Osteoblast (primary cell): ENCODE results near the gene PYROXD2. TPM values are rescaled to one million over a fixed set of nuclear protein-coding genes. Genes with fewer than 3 reads are reported as not detected.

ENCODE experiments used
- DNase-seq: peaks from one replicate; pipeline ENCODE4 v3.0.0; 2011; ENCODE audit warnings: low spot score, mixed read lengths; ENCODE audit not compliant: insufficient read length; ENCODE audit errors: missing footprints
- H2AFZ ChIP-seq: 2 replicates; pipeline ENCODE4 v1.6.0; 2011; ENCODE audit warnings: mild to moderate bottlenecking, low read length
- H3K27ac ChIP-seq: 2 replicates; pipeline ENCODE4 v1.5.1; 2011; ENCODE audit warnings: mild to moderate bottlenecking, low read depth, low read length, moderate library complexity
- H3K27me3 ChIP-seq: 2 replicates; pipeline ENCODE4 v1.6.0; 2012; ENCODE audit warnings: mild to moderate bottlenecking, control low read depth, inconsistent platforms, low read length, moderate library complexity; ENCODE audit not compliant: insufficient read depth
- H3K36me3 ChIP-seq: 2 replicates; pipeline ENCODE4 v1.5.1; 2011; ENCODE audit warnings: mild to moderate bottlenecking, low read length, control low read depth, moderate library complexity; ENCODE audit not compliant: insufficient read depth
- H3K4me1 ChIP-seq: 2 replicates; pipeline ENCODE4 v1.5.1; 2011; ENCODE audit warnings: mild to moderate bottlenecking, low read length, control low read depth, moderate library complexity; ENCODE audit not compliant: insufficient read depth
- H3K4me2 ChIP-seq: 2 replicates; pipeline ENCODE4 v1.6.0; 2011; ENCODE audit warnings: mild to moderate bottlenecking, low read length; ENCODE audit not compliant: insufficient read depth
- H3K4me3 ChIP-seq: fragments of 200-600 bp; sonication (generic); 3 replicates; pipeline ENCODE4 v1.5.1; 2012; ENCODE audit warnings: mild to moderate bottlenecking, low read length, inconsistent platforms; ENCODE audit not compliant: insufficient read depth
- H3K79me2 ChIP-seq: 2 replicates; pipeline ENCODE4 v1.6.0; 2012; ENCODE audit warnings: mild to moderate bottlenecking, low read length, control low read depth, inconsistent platforms; ENCODE audit not compliant: insufficient read depth
- H3K9me3 ChIP-seq: 2 replicates; pipeline ENCODE4 v1.5.1; 2011; ENCODE audit warnings: low read depth, low read length, control low read depth
- H4K20me1 ChIP-seq: 2 replicates; pipeline ENCODE4 v1.6.0; 2012; ENCODE audit warnings: mild to moderate bottlenecking, low read length, control low read depth; ENCODE audit not compliant: insufficient read depth
- total RNA-seq: library from RNA; depleted of rRNA; stranded (reverse); fragments of >200 nt; gene quantifications from 2 replicates; pipeline ENCODE4 v1.2.3, GENCODE V29; 2012
- TF ChIP-seq, protein P1 (sequence below): IDR thresholded peaks from 2 replicates; pipeline ENCODE4 v1.5.1; 2011; ENCODE audit warnings: mild to moderate bottlenecking, low read depth, low read length, moderate library complexity; ENCODE audit errors: extremely low read depth

The PYROXD2 gene
- total RNA-seq, 1 donor = 11.6 TPM

- peak; percentile 47 for DNase-seq
- Histone ChIP-seq H3K36me3 (peaks cover 12% of the 10 kb centered on the region), H3K4me2 (no peak overlapping the region), H3K27me3 (no peaks in the 10 kb centered on the region), H3K9me3 (no peaks in the 10 kb centered on the region), H3K4me3 (no peak overlapping the region), H3K79me2 (no peaks in the 10 kb centered on the region), H3K27ac (no peak overlapping the region), H2AFZ (no peak overlapping the region), H4K20me1 (no peaks in the 10 kb centered on the region), H3K4me1 (no peaks in the 10 kb centered on the region)
- TF ChIP-seq, protein P1, sequence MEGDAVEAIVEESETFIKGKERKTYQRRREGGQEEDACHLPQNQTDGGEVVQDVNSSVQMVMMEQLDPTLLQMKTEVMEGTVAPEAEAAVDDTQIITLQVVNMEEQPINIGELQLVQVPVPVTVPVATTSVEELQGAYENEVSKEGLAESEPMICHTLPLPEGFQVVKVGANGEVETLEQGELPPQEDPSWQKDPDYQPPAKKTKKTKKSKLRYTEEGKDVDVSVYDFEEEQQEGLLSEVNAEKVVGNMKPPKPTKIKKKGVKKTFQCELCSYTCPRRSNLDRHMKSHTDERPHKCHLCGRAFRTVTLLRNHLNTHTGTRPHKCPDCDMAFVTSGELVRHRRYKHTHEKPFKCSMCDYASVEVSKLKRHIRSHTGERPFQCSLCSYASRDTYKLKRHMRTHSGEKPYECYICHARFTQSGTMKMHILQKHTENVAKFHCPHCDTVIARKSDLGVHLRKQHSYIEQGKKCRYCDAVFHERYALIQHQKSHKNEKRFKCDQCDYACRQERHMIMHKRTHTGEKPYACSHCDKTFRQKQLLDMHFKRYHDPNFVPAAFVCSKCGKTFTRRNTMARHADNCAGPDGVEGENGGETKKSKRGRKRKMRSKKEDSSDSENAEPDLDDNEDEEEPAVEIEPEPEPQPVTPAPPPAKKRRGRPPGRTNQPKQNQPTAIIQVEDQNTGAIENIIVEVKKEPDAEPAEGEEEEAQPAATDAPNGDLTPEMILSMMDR = no peak
Observed at GRCh38 chr10:98424295-98425254, 9.6 kb upstream of the PYROXD2 start.

GRCh38 chr10:98423691-98424120 lies 8.7 kb upstream of the PYROXD2 start:
- peak; percentile 58 for DNase-seq
- H3K79me2 ChIP-seq = no peaks in the 10 kb centered on the region
- no peaks in the 10 kb centered on the region for H3K9me3 ChIP-seq
- H4K20me1 ChIP-seq = no peaks in the 10 kb centered on the region
- H3K27ac ChIP-seq = no peak overlapping the region
- H3K36me3 ChIP-seq = peaks cover 10% of the 10 kb centered on the region
- no peaks in the 10 kb centered on the region for H3K27me3 ChIP-seq
- H3K4me2 ChIP-seq = no peak overlapping the region
- TF ChIP-seq, protein P1 = no peak
- no peaks in the 10 kb centered on the region for H3K4me1 ChIP-seq
- no peak overlapping the region for H2AFZ ChIP-seq
- H3K4me3 ChIP-seq = no peak overlapping the region

- no peak overlapping the region for H2AFZ ChIP-seq
- no peaks in the 10 kb centered on the region for H3K27me3 ChIP-seq
- TF ChIP-seq, protein P1 = no peak
- no peaks in the 10 kb centered on the region for H3K79me2 ChIP-seq
- no peak overlapping the region for H3K27ac ChIP-seq
- H3K4me2 ChIP-seq = no peak overlapping the region
- no peaks in the 10 kb centered on the region for H3K4me1 ChIP-seq
- peaks cover 17% of the 10 kb centered on the region for H3K36me3 ChIP-seq
- no peaks in the 10 kb centered on the region for H4K20me1 ChIP-seq
- peak; percentile 78 for DNase-seq
- no peaks in the 10 kb centered on the region for H3K9me3 ChIP-seq
- no peak overlapping the region for H3K4me3 ChIP-seq
Observed at GRCh38 chr10:98422182-98422581, 7.2 kb upstream of the PYROXD2 start.

DNA sequence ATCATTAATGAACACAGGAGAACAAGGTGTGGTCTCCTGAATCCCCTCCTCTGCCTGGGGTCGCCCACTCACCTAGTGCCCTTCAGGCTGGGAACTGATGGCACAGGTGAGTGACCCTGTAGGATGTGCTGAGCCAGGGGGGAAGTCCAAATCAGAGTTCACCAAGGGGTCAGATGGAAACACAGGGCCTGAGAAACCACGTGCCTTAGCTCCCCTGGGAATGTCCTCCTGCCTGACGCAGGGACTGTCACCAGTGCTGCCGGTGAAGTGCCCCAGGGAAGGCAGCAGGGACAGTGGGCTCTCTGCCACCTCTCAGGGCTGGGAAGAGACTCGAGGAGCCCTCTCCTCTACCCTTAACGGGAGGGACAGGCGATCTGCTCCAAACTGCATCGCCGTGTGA lies 5.8 kb upstream of the PYROXD2 start:
- Histone ChIP-seq H3K4me2 (no peak overlapping the region), H3K79me2 (no peaks in the 10 kb centered on the region), H3K4me3 (no peak overlapping the region), H3K27me3 (no peaks in the 10 kb centered on the region), H2AFZ (no peak overlapping the region), H4K20me1 (no peaks in the 10 kb centered on the region), H3K36me3 (peaks cover 17% of the 10 kb centered on the region), H3K9me3 (no peaks in the 10 kb centered on the region), H3K27ac (no peak overlapping the region), H3K4me1 (no peaks in the 10 kb centered on the region)
- DNase-seq = peak; percentile 39
- TF ChIP-seq, protein P1 = no peak
